ENCODE data around the gene LRRC3.

GRCh38 chr21:44434568-44434925 is 20.8 kb upstream of the LRRC3 start:
- no peak for TF ChIP-seq POLR2AphosphoS5 (IDR thresholded peaks at IDR 0.05)
- no peak for TF ChIP-seq CTCF (IDR thresholded peaks at IDR 0.05)
- no peak for TF ChIP-seq POLR2A (IDR thresholded peaks at IDR 0.05)

Measured in breast epithelium (tissue), 3 donors.